K562 (cell line): ENCODE measurements around the gene GLUD1. TPM values are rescaled to one million over a fixed set of nuclear protein-coding genes. Genes with fewer than 3 reads are reported as not detected.
A peak's percentile ranks its signal among the peaks of the same experiment; 100 is the strongest.
"Not testable (repeated sequence)": the region's sequence is repeated elsewhere in the genome, so short reads cannot be mapped to it uniquely, and the experiment has no call there.

Source experiments
- ATAC-seq: fragments of 200-7000 bp; cut with Tn5 transposase; 3 replicates; pipeline ENCODE4 v1.9.1; 2020; ENCODE audit warnings: moderate library complexity
- BruUV-seq: library from RNA; stranded (reverse); fragments of 400-500 nt; replicated peaks from 2 replicates; lab custom pipeline; 2021; lab: Mats Ljungman, UMichigan
- CTCF ChIA-PET: fragments of 300-600 bp; formaldehyde crosslinking; extraction: SDS; loops from one replicate; lab custom pipeline; 2021; ENCODE audit warnings: low intra/inter-chr PET ratio; lab: Yijun Ruan, JAX
- POLR2A ChIA-PET: fragments of 300-600, 350-650 bp; sonication (Branson Sonifier 250); formaldehyde crosslinking; extraction: SDS; loops from one replicate; lab custom pipeline; 2021; ENCODE audit warnings: antibody characterized with exemption, inconsistent platforms; lab: Yijun Ruan, JAX
- DNase-seq, 4 experiments: peaks; one replicate each; pipeline versions ENCODE4 v3.0.0 to v3.0.0-alpha.2; 2011 to 2018; ENCODE audit warnings: low spot score in 3 of 4, mixed read lengths in 3 of 4; ENCODE audit errors: extremely low read depth in 1 of 4
- FAIRE-seq: peaks from 2 replicates; lab custom pipeline; 2011; peaks lifted over from hg19 to GRCh38; lab: Jason Lieb, UNC
- H2AFZ ChIP-seq: 2 replicates; pipeline ENCODE4 v1.6.0; 2011; ENCODE audit warnings: low read depth, low read length, control low read depth, inconsistent platforms
- H3K27ac ChIP-seq: fragments of 200-600 bp; 3 replicates; pipeline ENCODE4 v1.8.0; 2011; ENCODE audit warnings: low read depth, mild to moderate bottlenecking, control low read depth, inconsistent platforms, low read length, moderate library complexity, mixed read lengths; ENCODE audit errors: extremely low read depth
- H3K27me3 ChIP-seq, 2 experiments: fragments of 300-600 bp in 1 of 2; 2 replicates in 1 of 2; 3 replicates in 1 of 2; pipeline versions ENCODE4 v1.6.0 to v1.8.0; 2011; ENCODE audit warnings: inconsistent platforms in 2 of 2, low read length in 2 of 2, mild to moderate bottlenecking in 1 of 2, mixed read lengths in 1 of 2, moderate library complexity in 1 of 2; ENCODE audit not compliant: control insufficient read depth in 2 of 2, insufficient read depth in 2 of 2
- H3K36me3 ChIP-seq: fragments of 300-600 bp; 3 replicates; pipeline ENCODE4 v1.8.0; 2011; ENCODE audit warnings: mild to moderate bottlenecking, low read length, inconsistent platforms; ENCODE audit not compliant: control insufficient read depth, insufficient read depth
- H3K4me1 ChIP-seq, 2 experiments: fragments of 200-600 bp in 1 of 2; replicated peaks in 1 of 2; 2 replicates in 1 of 2; 3 replicates in 1 of 2; pipeline versions ENCODE4 v1.5.1 to v1.8.0; 2011; ENCODE audit warnings: inconsistent platforms in 2 of 2, low read length in 2 of 2, mild to moderate bottlenecking in 1 of 2, mixed read lengths in 1 of 2, moderate library complexity in 1 of 2; ENCODE audit not compliant: control insufficient read depth in 2 of 2, insufficient read depth in 2 of 2
- H3K4me2 ChIP-seq: 2 replicates; pipeline ENCODE4 v1.6.1; 2011; ENCODE audit warnings: low read length, control low read depth, inconsistent platforms, mixed read lengths; ENCODE audit not compliant: insufficient read depth
- H3K4me3 ChIP-seq: fragments of 200-600 bp; sonication (generic), shearing (Covaris generic); 2 replicates; pipeline ENCODE4 v1.5.1; 2016; ENCODE audit warnings: control low read depth, inconsistent platforms
- H3K79me2 ChIP-seq: fragments of 200-600 bp; 3 replicates; pipeline ENCODE4 v1.8.0; 2011; ENCODE audit warnings: low read length, inconsistent platforms; ENCODE audit not compliant: control insufficient read depth, insufficient read depth
- H3K9ac ChIP-seq, 2 experiments: 2 replicates each; pipeline versions ENCODE4 v1.6.0 to v1.6.1; 2011; ENCODE audit warnings: low read depth in 2 of 2, low read length in 2 of 2, control low read depth in 1 of 2, inconsistent platforms in 1 of 2, mild to moderate bottlenecking in 1 of 2, mixed read lengths in 1 of 2; ENCODE audit not compliant: insufficient read depth in 1 of 2
- H3K9me1 ChIP-seq: one replicate; pipeline ENCODE4 v1.6.0; 2011; ENCODE audit warnings: inconsistent platforms, mild to moderate bottlenecking, low read length, moderate library complexity; ENCODE audit not compliant: control insufficient read depth, insufficient read depth
- H3K9me3 ChIP-seq: replicated peaks from 2 replicates; pipeline ENCODE4 v1.5.1; 2011; ENCODE audit warnings: low read depth, low read length, inconsistent platforms; ENCODE audit not compliant: control insufficient read depth, insufficient read depth
- H4K20me1 ChIP-seq: replicated peaks from 2 replicates; pipeline ENCODE4 v1.6.1; 2011; ENCODE audit warnings: low read length, inconsistent platforms, mixed read lengths; ENCODE audit not compliant: control insufficient read depth, insufficient read depth
- NFIC ChIP-seq: fragments of 450-650 bp; IDR thresholded peaks from 2 replicates; pipeline ENCODE4 v1.6.1; 2017; ENCODE audit warnings: mild to moderate bottlenecking, inconsistent platforms
- WGBS: fragments of 100-300 bp; shearing (Covaris generic); methylation state at CpG from one replicate; pipeline ENCODE4 v1.1.6; 2016; ENCODE audit warnings: low coverage, mixed read lengths; ENCODE audit not compliant: insufficient coverage; ENCODE audit errors: missing lambda C conversion rate; 5-methylcytosine and 5-hydroxymethylcytosine counted together
- in situ Hi-C: fragments of 300-500 bp; cut with MboI; formaldehyde crosslinking; loops from 4 replicates; pipeline ENCODE4 v1.15.0; 2018; ENCODE audit warnings: inconsistent platforms, mixed read lengths
- intact Hi-C: fragments of 100-400 bp; cut with micrococcal nuclease; formaldehyde crosslinking; loops from 2 replicates; pipeline ENCODE4 v1.14.2; 2022
- polyA plus RNA-seq, 8 experiments: library from polyadenylated mRNA; depleted of rRNA in 4 of 8; stranded (reverse) in 5 of 8; unstranded in 3 of 8; fragments of >200 nt; fragmentation: Nextera tagmentation in 2 of 8; fragmentation: Illumina TruSeq in 1 of 8; extraction: Ambion mirVana in 2 of 8; extraction: Trizol in 1 of 8; gene quantifications; 2 replicates each; pipeline versions ENCODE4 v1.2.1 to v1.2.3, GENCODE V29; 2011 to 2014; ENCODE audit warnings: inconsistent platforms in 1 of 8, missing spikeins in 1 of 8
- total RNA-seq, 7 experiments: library from RNA; depleted of rRNA in 6 of 7; stranded (reverse); fragments of >200 nt in 6 of 7; fragmentation: Illumina TruSeq in 2 of 7; extraction: Trizol in 2 of 7; gene quantifications; 2 replicates each; pipeline versions ENCODE4 v1.2.1 to v1.2.3, GENCODE V29; 2011 to 2021; ENCODE audit warnings: low replicate concordance in 1 of 7

GLUD1 gene
- total and polyA plus RNA-seq, 9 of the 15 experiments (the other 6 are each of a cell fraction or from before 2014, with no cell fraction given): 21.9 to 92.0 (median 76.3) TPM

DNA sequence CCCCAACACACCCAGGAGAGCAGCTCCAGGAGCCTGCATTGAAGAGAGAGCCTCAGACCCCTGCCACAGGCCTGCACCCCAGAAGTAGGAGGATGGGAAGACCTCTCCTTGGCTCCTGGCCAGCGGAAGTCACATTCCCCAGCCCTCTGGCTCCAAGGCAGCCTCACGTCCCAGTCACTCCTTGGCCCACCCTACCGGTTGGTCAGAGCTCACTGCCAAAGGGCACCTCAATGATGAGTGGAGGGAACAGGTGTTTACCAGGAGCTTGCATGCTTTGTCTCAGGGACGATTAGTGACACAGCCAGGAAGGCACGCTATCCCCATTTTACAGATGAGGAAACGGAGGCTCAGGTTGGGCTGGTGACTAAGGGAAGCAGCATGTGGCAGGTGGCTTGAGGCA lies 75.6 kb downstream of the GLUD1 start:
- intact Hi-C loops, H3K4me3 ChIP-seq, H4K20me1 ChIP-seq, in situ Hi-C loops, H3K27me3 ChIP-seq, BruUV-seq, H3K4me1 ChIP-seq, POLR2A ChIA-PET, ATAC-seq, H3K4me2 ChIP-seq, H3K9ac ChIP-seq, CTCF ChIA-PET, FAIRE-seq, H3K79me2 ChIP-seq, H3K36me3 ChIP-seq, H3K9me3 ChIP-seq, H2AFZ ChIP-seq, DNase-seq, H3K9me1 ChIP-seq, H3K27ac ChIP-seq: not testable (repeated sequence)
- WGBS: 50% methylated on average over 5 of the region's 6 CpGs
- TF ChIP-seq NFIC: peak; percentile 28; the same call in 1 of the 2 replicates

DNA sequence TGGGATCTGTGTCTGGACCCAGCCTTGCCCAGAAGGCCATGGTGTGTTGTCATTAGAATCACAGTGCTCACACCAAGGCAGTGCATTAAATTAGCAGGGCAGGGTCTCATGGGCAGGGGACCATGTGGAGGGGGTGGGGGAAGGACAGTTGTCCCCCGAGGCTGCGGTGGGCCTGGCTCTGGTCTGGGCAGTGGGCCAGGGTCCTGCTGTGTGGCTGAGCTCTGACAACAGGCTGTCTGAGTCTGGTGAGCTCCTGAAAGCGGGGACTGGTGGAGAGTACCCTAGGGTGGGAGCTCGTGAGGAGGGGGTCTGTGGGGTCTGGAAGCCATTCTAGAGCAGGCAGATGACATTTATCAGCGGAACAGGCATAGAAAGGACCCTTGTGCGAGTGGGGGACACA lies 76.5 kb downstream of the GLUD1 start:
- H3K4me3 ChIP-seq, H3K9me3 ChIP-seq, H3K9ac ChIP-seq, in situ Hi-C loops, H3K4me2 ChIP-seq, FAIRE-seq, H3K4me1 ChIP-seq, CTCF ChIA-PET, H3K9me1 ChIP-seq, H3K36me3 ChIP-seq, ATAC-seq, DNase-seq, POLR2A ChIA-PET, intact Hi-C loops, H2AFZ ChIP-seq, H4K20me1 ChIP-seq, BruUV-seq, H3K27ac ChIP-seq, H3K27me3 ChIP-seq, H3K79me2 ChIP-seq: not testable (repeated sequence)
- no CpG with 5 or more reads among the region's 6 CpGs for WGBS

DNA sequence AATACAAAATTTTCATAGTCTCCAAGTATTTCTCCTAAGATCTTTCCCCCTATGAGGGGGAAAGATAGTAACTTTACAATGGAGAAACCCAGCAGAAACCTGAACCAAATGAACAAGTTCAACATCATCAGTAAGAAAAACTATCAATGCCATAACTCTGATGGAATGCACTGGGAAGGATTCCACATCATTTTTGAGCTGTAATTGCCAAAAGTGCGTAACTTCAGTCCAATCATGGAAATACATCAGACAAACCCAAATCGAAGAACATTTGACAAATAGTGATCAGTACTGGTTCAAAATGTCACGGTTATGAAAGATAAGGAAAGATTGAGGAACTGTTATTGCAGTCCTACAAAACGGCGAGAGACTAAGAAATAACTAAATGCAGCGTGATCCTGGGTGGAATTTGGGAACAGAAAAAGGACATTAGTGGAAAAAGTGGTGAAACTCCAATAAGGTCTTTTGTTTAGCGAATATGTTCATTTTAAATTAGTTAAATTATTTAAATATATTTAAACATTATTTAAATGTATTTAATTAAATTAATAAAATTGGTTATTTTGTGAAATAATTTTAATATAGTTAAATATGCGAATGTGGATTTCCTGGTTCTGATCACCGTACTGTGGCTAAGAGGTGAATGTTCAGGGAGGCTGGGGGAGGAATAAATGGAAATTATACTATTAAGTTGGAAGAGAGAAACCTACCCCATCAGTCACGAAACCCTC lies 79.5 kb downstream of the GLUD1 start:
- H3K36me3 ChIP-seq, in situ Hi-C loops, intact Hi-C loops, CTCF ChIA-PET, H3K9me3 ChIP-seq, H3K4me1 ChIP-seq, H2AFZ ChIP-seq, H3K79me2 ChIP-seq, H4K20me1 ChIP-seq, H3K9me1 ChIP-seq, H3K9ac ChIP-seq, FAIRE-seq, H3K27ac ChIP-seq, H3K4me3 ChIP-seq, DNase-seq, POLR2A ChIA-PET, BruUV-seq, ATAC-seq, H3K4me2 ChIP-seq, H3K27me3 ChIP-seq: not testable (repeated sequence)
- WGBS: 55% methylated on average over 4 of the region's 10 CpGs

DNA sequence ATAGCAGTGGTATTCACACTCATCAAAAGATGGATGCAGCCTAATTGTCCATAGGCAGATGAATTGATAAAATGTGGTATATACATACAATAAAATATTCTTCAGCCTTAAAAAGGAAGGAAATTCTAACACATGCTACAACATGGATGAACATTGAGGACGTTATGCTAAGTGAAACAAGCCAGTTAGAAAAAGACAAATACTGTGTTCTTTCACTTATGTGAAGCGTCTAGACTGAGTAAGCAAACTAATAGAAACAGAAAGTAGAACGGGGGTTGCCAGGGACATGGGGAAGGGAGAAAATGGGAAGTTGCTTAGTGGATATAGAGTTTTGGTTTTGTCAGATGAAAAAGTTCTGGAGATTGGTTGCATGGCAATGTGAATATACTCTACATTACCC lies 81.1 kb downstream of the GLUD1 start:
- H3K9me3 ChIP-seq, DNase-seq, H3K4me2 ChIP-seq, H3K4me3 ChIP-seq, H3K4me1 ChIP-seq, ATAC-seq, H3K9ac ChIP-seq, in situ Hi-C loops, H3K36me3 ChIP-seq, intact Hi-C loops, POLR2A ChIA-PET, H4K20me1 ChIP-seq, H2AFZ ChIP-seq, H3K79me2 ChIP-seq, CTCF ChIA-PET, H3K9me1 ChIP-seq, H3K27ac ChIP-seq, BruUV-seq, H3K27me3 ChIP-seq, FAIRE-seq: not testable (repeated sequence)
- WGBS: 0% methylated on average over 1 of the region's 3 CpGs
